Suppressor macrophage (primary cell): ENCODE measurements around the gene RFC1.
"Not testable (repeated sequence)": the region's sequence is repeated elsewhere in the genome, so short reads cannot be mapped to it uniquely, and the experiment has no call there.

Source experiments
- DNase-seq, 4 experiments: peaks; one replicate each; pipeline ENCODE4 v3.0.0-alpha.2; 2020 to 2022
- total RNA-seq, 17 experiments: gene quantifications; one replicate each; lab custom pipeline; 2026; ENCODE audit warnings: mixed read lengths in 6 of 17, inconsistent platforms in 3 of 17; lab: John Stamatoyannopoulos, UW

Gene RFC1, protein sequence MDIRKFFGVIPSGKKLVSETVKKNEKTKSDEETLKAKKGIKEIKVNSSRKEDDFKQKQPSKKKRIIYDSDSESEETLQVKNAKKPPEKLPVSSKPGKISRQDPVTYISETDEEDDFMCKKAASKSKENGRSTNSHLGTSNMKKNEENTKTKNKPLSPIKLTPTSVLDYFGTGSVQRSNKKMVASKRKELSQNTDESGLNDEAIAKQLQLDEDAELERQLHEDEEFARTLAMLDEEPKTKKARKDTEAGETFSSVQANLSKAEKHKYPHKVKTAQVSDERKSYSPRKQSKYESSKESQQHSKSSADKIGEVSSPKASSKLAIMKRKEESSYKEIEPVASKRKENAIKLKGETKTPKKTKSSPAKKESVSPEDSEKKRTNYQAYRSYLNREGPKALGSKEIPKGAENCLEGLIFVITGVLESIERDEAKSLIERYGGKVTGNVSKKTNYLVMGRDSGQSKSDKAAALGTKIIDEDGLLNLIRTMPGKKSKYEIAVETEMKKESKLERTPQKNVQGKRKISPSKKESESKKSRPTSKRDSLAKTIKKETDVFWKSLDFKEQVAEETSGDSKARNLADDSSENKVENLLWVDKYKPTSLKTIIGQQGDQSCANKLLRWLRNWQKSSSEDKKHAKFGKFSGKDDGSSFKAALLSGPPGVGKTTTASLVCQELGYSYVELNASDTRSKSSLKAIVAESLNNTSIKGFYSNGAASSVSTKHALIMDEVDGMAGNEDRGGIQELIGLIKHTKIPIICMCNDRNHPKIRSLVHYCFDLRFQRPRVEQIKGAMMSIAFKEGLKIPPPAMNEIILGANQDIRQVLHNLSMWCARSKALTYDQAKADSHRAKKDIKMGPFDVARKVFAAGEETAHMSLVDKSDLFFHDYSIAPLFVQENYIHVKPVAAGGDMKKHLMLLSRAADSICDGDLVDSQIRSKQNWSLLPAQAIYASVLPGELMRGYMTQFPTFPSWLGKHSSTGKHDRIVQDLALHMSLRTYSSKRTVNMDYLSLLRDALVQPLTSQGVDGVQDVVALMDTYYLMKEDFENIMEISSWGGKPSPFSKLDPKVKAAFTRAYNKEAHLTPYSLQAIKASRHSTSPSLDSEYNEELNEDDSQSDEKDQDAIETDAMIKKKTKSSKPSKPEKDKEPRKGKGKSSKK
- 26.8 to 83.0 (median 54.0) reads per million in 17 experiments for total RNA-seq

DNA sequence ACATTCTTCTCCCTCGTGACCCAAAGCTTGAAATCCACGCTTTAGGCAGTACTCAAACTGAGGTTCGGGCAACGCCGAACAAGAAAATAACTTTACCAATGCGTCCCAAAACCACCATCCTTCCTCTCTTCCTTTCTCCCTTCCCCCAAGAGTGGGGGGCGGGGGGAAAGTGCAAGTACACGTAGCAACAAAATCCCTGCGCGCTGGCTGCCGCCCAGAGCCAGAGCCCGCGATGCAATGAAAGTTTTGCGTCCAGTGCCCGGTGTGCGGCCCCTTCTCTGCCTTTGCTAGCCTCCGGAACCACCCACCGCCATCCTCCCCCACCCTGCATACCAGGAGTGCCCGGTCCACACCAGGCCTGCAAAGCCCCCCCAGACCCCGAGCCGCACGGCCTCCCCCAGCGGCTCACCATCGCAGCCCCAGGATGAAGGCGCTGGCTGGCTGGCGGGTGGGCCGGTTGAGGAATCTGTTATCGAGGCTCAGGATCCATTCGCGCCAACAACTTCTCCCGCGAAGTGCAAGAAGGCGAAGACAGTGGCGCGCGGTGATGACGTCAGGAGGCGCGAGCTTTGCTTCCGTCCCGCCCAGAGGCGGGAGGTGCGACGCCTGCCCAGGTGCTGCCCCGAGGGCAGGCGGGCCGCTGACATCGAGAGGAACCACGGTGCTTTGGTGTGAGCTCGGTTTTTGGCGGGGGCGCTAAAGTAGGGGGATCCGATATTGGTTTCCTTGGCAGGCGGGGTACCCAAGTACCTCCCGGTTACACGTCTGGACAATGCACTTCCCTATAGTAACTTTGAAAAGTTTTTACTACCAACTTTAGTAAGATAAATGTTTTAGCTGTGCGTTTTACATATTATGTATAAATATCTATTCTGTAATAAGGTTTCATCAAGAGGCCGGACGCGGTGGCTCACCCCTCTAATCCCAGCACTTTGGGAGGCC lies at the start of gene RFC1:
Gene RFC1 (minus strand): TSS at position 533 of the 942 bp plus-strand sequence. CDS start 121 bp downstream, at position 412.
- peak; percentile 94 to 97 (median 95) for DNase-seq

DNA sequence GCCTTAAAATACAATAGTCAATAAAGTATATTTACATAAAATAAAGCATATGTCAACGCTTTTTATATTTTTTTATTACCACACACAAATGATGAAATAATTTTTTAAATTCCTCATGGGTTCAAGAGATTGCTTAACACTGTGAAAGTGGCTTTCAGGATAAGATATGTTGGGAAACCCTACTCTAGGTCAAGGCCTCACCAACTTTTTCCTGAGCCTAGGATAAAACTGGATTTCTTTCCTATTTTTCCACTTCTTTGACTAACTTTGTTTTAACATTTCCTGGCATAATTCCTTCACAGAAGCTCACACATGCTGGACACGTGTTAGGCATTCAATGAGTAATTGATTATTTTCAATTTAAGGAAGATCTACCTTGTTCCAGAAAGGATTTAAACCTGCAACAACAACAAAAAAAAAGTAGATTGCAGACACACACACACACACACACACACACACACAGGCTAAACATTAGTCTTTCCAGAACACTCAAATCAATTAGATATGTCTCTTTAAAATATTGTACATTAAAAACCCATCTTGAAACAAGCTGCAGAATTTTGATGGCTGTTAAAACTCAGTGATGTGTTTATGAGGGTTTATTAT lies 49.6 kb upstream of the RFC1 start:
- DNase-seq = peak in 1 of 4 experiments; percentile 14

DNA sequence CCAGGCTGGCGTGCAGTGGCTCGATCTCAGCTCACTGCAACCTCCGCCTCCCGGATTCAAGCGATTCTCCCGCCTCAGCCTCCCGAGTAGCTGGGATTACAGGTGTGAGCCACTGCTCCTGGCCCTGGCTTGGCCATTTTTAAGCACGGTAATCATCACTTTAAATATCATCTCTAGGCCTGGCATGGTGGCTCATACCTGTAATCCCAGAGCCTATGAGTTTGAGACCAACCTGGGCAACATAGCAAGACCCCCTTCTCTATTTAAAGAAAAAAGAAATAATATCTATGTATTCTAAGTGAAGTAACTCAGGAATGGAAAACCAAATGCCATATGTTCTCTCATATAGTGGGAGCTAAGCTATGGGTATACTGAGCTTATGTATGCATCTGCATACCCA lies 45.4 kb upstream of the RFC1 start:
- not testable (repeated sequence) for DNase-seq

DNA sequence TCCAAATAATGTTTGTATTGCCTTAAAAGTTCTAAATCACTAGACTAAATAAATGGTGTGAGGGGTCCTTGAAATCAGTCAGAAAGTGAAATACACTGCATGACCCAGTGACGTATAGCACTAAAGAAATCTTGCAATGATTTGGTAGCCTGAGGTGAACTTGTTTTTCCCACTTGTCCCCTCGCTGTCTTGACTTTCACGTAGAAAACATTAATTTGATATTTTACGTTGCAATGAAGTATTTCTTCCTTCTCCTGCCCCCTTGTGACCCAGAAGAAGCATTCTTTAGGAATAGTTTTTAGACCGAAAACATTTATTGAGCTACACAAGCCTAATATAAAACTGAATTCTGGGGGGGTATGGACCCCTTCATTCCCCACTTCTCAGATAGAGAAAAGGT lies 44.3 kb upstream of the RFC1 start:
- DNase-seq = peak in 1 of 4 experiments; percentile 2

DNA sequence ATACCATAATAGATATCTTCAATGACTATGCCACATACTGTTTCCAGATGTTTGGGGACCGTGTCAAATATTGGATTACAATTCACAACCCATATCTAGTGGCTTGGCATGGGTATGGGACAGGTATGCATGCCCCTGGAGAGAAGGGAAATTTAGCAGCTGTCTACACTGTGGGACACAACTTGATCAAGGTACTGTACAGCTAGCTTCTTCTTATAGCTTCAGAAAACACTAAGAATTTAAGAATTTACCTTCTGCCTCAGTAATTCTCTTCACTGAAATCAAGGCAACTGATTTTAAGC lies 41.4 kb upstream of the RFC1 start:
- DNase-seq = no peak

DNA sequence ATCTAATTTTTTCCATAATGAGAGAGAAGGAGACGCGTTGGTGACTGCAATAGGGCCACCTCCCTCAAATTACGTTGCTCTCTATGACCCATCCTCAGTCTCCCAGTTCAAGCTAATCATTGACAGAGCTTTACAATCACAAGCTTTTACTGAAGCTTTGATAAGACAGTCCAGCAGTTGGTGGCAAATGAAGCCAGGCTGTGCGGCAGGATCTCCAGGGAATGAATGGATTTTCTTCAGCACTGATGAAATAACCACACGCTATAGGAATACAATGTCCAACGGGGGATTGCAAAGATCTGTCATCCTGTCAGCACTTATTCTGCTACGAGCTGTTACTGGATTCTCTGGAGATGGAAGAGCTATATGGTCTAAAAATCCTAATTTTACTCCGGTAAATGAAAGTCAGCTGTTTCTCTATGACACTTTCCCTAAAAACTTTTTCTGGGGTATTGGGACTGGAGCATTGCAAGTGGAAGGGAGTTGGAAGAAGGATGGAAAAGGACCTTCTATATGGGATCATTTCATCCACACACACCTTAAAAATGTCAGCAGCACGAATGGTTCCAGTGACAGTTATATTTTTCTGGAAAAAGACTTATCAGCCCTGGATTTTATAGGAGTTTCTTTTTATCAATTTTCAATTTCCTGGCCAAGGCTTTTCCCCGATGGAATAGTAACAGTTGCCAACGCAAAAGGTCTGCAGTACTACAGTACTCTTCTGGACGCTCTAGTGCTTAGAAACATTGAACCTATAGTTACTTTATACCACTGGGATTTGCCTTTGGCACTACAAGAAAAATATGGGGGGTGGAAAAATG lies 40.8 kb upstream of the RFC1 start, which contains the start of gene KLB:
Gene KLB (plus strand): TSS at position 168 of the 821 bp plus-strand sequence. CDS start 20 bp downstream, at position 188.
- no peak for DNase-seq

DNA sequence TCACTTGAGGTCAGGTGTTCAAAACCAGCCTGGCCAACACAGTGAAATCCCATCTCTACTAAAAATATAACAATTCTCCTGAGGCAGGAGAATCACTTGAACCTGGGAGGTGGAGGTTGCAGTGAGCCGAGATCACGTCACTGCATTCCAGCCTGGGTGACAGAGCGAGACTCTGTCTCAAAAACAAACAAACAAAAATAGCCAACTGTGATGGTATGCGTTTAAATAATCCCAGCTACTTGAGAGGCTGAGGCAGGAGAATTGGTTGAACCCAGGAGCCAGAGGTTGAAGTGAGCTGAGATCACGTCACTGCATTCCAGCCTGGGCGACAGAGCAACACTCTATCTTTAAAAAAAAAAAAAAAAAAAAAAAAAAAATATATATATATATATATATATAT lies 35.5 kb upstream of the RFC1 start:
- DNase-seq = not testable (repeated sequence)

DNA sequence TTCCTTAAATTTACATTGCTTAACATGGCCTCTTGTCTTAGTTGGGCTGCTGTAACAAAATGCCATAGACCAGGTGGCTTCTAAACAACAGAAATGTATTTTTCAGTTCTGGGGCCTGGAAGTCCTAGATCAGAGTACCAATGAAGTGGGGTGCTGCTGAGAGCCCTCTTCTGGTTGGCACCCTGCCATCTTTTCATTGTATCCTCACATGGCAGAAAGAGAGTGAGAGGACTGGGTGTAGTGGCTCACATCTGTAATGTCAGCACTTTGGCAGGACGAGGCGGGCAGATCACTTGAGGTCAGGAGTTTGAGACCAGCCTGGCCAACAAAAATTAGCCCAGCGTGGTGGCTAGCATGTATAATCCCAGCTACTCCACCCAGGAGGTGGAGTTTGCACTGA lies 28.5 kb upstream of the RFC1 start:
- no peak for DNase-seq

DNA sequence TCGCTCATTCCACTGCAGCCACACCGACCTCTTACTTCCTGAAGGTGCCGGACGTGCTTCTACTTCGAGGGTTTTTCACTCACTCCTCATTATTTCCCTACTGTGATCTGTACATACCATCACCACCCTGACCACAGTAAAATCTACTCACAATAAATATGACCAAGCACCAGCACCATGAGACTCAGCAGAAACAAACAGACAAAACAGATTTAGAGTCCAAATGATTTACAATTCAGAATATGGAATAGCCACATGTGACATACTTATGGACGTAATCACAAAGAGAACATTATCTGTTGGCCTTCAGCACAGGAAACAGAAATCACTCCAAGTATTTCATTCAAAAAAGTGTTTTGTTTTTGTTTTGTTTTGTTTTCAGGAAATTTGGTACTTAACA lies 24.4 kb upstream of the RFC1 start:
- DNase-seq = no peak

DNA sequence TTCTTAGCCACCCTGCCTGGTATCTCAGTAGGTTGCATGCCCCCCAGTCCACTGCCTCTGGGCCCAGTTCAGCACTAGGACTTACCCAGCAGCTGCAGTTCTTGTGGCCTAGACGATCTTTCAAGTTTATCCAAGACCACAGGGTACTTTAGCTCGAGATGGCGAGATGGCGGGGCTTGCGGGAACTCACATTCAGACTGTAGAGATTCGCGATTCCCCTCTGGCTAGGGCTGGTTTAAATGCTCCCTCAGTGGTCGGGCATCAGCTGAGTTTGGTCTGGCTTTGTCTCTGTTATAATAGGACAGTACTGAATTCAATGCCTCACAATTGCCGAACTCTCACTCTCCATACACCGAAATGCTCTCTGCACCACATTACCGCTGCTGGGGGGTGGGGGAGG lies 18.4 kb upstream of the RFC1 start:
- DNase-seq = no peak

DNA sequence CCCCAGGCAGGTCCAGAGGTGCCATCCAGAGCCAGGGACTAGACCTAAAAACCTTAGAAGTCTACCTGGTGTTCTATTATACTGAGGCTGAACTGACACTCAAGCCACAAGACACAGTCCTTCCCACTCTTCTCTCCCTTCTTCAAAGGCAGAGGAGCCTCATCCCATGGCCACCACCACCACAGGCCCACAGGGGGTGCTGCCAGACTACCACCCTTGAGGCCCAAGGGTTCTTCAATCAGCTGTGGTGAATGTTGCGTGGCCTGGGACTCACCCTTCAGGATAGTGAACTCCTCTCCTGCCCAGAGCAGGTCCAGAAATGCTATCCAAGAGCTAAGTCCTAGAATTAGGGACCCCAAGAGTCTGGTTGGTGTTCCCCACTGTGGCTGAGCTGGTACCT lies 17.5 kb upstream of the RFC1 start:
- DNase-seq = no peak

DNA sequence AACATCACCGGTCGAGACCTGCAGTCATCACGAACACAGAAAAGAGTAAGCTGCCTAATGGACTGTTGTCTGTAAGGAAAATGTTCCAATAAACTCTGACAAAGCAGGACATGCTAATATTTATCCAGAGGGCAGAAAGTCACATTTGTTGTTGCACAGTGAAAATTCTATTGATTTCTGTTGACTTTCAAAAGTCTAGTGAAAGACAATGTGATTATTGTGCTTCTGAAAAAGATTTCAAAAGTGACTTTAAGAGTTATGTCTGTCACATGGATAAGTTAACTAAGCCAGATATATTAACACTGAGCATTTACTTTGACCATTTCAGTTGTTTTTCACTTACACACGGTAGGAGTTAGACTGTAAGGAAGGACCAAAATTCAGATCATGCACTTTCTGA lies 9.3 kb upstream of the RFC1 start:
- no peak for DNase-seq

DNA sequence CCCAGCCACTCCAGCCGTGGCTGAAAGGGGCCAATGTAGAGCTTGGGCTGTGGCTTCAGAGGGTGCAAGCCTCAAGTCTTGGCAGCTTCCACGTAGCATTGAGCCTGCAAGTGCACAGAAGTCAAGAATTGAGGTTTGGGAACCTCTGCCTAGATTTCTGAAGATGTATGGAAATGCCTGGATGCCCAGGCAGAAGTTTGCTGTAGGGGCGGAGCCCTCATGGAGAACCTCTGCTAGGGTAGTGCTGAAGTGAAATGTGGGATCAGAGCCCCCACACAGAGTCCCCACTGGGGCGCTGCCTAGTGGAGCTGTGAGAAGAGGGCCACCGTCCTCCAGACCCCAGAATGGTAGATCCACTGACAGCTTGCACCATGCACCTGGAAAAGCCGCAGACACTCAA lies 5.0 kb upstream of the RFC1 start:
- DNase-seq = not testable (repeated sequence)

DNA sequence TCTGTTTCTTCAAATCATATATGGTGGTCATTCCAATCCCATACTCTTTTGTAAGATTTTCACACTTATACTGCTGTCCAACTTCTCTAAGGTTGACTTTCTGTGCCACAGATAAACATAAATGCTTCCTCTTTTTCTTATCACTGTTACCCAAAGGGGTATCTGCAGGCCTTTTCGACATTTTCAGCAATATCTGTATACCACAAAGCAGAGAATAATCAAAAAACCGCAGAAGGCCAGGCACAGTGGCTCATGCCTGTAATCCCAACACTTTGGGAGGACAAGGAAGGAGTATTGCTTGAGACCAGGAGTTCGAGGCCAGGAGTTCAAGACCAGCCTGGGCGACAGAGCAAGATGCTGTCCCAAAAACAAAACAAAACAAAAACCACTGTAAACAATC lies 3.1 kb upstream of the RFC1 start:
- DNase-seq = no peak

DNA sequence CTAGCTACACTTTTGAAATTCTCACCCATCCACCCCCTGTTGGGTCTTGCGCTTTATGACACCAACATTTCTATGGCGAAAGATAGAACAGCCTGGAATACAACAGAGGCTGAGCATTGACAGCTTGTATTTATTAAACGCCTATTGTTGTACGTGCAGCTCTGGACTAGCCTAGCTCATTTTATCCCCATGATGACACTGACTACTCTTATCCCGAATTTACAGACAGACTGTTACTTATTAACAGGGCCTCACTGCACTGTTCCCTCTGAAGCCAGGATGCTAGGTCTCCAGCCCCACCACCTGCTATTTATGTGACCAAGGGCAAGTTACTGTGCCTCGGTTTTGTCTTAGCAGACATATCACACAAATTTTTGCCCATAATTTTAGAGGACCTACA lies 1.0 kb upstream of the RFC1 start:
- no peak for DNase-seq

DNA sequence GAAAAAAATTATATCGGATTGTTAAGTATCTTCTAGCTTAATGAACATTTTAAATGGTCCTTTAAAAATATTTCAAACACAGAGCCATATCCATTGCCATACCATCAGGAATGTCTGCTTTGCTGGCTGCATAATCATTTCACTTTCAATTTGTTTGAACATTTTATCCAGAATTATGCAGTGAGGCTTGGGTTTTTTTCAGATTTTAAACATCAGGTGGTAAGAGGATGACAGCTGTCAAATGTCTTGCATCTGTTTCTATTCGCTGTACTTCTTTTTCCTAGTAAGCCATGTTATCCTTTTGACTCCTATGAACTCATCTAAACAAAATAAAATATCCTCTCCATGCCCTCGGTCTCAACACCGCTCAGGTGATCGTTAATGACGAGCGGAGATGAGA lies 802 bp downstream of the RFC1 start:
- no peak for DNase-seq

DNA sequence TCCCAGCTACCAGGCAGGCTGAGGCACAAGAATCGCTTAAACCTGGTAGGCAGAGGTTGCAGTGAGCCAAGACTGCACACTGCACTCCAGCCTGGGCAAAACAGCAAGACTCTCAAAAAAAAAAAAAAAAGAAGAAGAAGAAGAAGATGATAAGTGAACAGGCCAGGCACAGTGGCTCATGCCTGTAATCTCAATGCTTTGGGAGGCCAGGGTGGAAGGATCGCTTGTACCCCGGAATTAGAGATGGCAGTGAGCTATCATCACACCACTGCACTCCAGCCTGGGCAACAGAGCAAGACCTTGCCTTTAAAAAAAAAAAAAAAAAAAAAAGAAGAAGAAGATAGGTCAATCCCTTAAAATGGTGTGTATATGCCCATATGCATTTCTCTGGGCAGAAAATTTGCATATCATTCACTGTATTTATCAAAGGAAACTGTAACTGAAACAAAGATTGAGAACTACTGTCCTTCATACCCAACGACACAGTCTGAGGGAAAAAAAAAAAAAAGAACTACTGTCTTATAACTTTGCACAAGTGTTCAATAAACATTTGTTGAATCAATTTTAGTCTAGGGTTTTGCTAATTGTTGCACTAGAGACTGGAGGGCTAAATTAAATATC lies 2.3 kb downstream of the RFC1 start:
- DNase-seq = no peak

DNA sequence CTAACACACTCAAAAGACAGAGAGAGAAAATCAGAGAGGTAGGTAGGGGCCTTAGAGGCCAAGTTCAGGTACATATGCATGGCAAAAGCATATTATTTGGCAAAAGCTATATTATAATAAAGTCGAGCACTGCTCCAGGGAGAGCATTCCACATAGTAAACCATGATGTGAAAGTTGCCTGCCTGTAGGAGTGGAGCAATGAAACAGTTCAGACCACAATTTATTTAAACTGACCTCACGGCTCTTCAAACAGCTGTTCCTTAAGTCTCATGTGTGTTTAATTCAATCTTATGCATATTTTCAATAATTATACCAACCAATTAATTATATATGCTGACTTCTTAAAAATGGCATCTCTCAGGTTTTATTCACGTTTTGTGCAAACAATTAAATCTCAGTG lies 3.3 kb downstream of the RFC1 start:
- DNase-seq = no peak

DNA sequence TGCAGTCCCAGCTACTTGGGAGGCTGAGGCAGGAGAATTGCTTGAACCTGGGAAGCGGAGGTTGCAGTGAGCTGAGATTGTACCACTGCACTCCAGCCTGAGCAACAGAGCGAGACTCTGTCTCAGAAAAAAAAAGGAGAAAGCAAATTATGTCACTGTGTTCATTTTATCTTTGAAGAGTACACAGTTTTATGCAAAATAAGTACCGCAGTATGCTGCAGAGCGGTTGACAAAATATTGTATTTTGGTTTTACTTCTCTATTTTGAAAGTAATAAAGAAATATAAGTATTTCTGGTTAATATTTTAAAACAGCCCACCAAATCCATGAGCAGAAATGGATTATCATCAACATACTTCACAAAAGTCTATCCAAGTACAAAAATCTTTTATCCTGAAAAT lies 5.6 kb downstream of the RFC1 start:
- not testable (repeated sequence) for DNase-seq

DNA sequence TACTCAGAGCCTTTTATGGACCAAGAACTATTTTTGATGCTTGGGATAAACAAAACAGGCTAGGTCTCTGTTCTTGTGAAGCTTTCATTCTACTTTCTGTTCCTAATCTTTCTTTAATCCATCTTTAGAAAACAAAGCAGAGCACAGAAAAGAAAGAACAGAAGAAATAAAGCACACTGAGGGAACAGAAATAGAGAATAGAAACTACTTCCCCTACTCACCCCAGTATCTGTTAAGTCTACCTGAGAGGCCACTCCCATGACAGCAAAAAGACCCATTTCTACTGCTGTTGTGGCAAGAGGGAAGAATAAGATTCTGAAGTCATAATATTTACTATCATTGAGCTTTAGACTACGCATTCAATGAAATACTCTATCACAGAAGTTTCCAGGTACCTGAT lies 9.2 kb downstream of the RFC1 start:
- no peak for DNase-seq
